Measurements from ENCODE around the gene SMIM31. TPM values are rescaled to one million over a fixed set of nuclear protein-coding genes. Genes with fewer than 3 reads are reported as not detected.

Gene SMIM31
- total and polyA plus RNA-seq, 9 donors, result 0.12 TPM; not detected in 8

GRCh38 chr4:164761746-164762275 lies 7.9 kb downstream of the SMIM31 start:
- TF ChIP-seq POLR2A (IDR thresholded peaks at IDR 0.05) (no peak), CTCF (IDR thresholded peaks at IDR 0.05) (no peak), EP300 (IDR thresholded peaks at IDR 0.05) (no peak)
- H3K4me1 ChIP-seq (ENCODE audit: insufficient read depth), result no peaks in the 10 kb centered on the region
- intact Hi-C loops (cut with DNase I), result no loop called here
- H3K27me3 ChIP-seq, result no peaks in the 10 kb centered on the region
- 90 to 92% (median 91%) methylated on average over 6 of the region's 6 CpGs for WGBS, 3 donors
- no peak overlapping the region for H3K4me3 ChIP-seq
- H3K9me3 ChIP-seq, result no peaks in the 10 kb centered on the region
- H3K36me3 ChIP-seq, result no peaks in the 10 kb centered on the region
- DNase-seq, result no peak
- no peak overlapping the region for H3K27ac ChIP-seq

- no peaks in the 10 kb centered on the region for H3K27me3 ChIP-seq
- H3K4me1 ChIP-seq (ENCODE audit: insufficient read depth), result no peaks in the 10 kb centered on the region
- H3K27ac ChIP-seq, result no peak overlapping the region
- no peaks in the 10 kb centered on the region for H3K9me3 ChIP-seq
- no peaks in the 10 kb centered on the region for H3K36me3 ChIP-seq
- no peak for DNase-seq
- intact Hi-C loops (cut with DNase I), result no loop called here
- no peak for TF ChIP-seq POLR2A (IDR thresholded peaks at IDR 0.05)
- TF ChIP-seq EP300 (IDR thresholded peaks at IDR 0.05), result no peak
- TF ChIP-seq CTCF (IDR thresholded peaks at IDR 0.05), result no peak
- no peak overlapping the region for H3K4me3 ChIP-seq
- WGBS, 3 donors, result 87 to 89% (median 87%) methylated on average over 3 of the region's 3 CpGs
Observed at GRCh38 chr4:164765096-164765495, 11.2 kb downstream of the SMIM31 start.

- intact Hi-C loops (cut with DNase I), result no loop called here
- DNase-seq, result no peak
- no peaks in the 10 kb centered on the region for H3K27me3 ChIP-seq
- H3K36me3 ChIP-seq, result no peaks in the 10 kb centered on the region
- no peak overlapping the region for H3K27ac ChIP-seq
- no peaks in the 10 kb centered on the region for H3K9me3 ChIP-seq
- no peak for TF ChIP-seq POLR2A (IDR thresholded peaks at IDR 0.05)
- TF ChIP-seq EP300 (IDR thresholded peaks at IDR 0.05), result no peak
- TF ChIP-seq CTCF (IDR thresholded peaks at IDR 0.05), result no peak
- no peak overlapping the region for H3K4me3 ChIP-seq
- 15 to 66% (median 35%) methylated on average over 5 of the region's 5 CpGs for WGBS, 3 donors
- no peaks in the 10 kb centered on the region for H3K4me1 ChIP-seq (ENCODE audit: insufficient read depth)
Observed at GRCh38 chr4:164765833-164766232, 11.9 kb downstream of the SMIM31 start.

- Histone ChIP-seq H3K27me3 (no peaks in the 10 kb centered on the region), H3K4me3 (no peak overlapping the region), H3K27ac (no peak overlapping the region), H3K9me3 (no peaks in the 10 kb centered on the region), H3K36me3 (no peaks in the 10 kb centered on the region), H3K4me1 (ENCODE audit: insufficient read depth) (no peaks in the 10 kb centered on the region)
- no peak for DNase-seq
- intact Hi-C loops (cut with DNase I), result no loop called here
- TF ChIP-seq EP300 (IDR thresholded peaks at IDR 0.05), result no peak
- no peak for TF ChIP-seq CTCF (IDR thresholded peaks at IDR 0.05)
- no peak for TF ChIP-seq POLR2A (IDR thresholded peaks at IDR 0.05)
- WGBS, 3 donors, result 25 to 31% (median 30%) methylated on average over 5 of the region's 5 CpGs
Observed at GRCh38 chr4:164768516-164768915, 14.6 kb downstream of the SMIM31 start.
